Measurements from ENCODE around the gene ABCA3.
"Not testable (repeated sequence)": the region's sequence is repeated elsewhere in the genome, so short reads cannot be mapped to it uniquely, and the experiment has no call there.

Gene ABCA3

GRCh38 chr16:2258530-2258929 is 82.0 kb downstream of the ABCA3 start:
- H3K27ac ChIP-seq (ENCODE audit: insufficient read depth, low read length, poor library complexity, severe bottlenecking); H3K4me1 ChIP-seq (ENCODE audit: control insufficient read depth, insufficient read depth, low read length, poor library complexity, severe bottlenecking); H3K9me3 ChIP-seq (ENCODE audit: control insufficient read depth, low read length); H3K27me3 ChIP-seq (replicated peaks; ENCODE audit: control insufficient read depth, insufficient read depth, low read length, poor library complexity, severe bottlenecking); DNase-seq; H3K4me3 ChIP-seq (ENCODE audit: insufficient read depth, low read depth, low read length, poor library complexity, severe bottlenecking): not testable (repeated sequence)
- peaks cover 76% of the 10 kb centered on the region for H3K36me3 ChIP-seq (ENCODE audit: control insufficient read depth, insufficient read depth, low read length)

GRCh38 chr16:2257726-2258125 is 82.8 kb downstream of the ABCA3 start:
- Histone ChIP-seq H3K27ac (ENCODE audit: insufficient read depth, low read length, poor library complexity, severe bottlenecking) (no peak overlapping the region), H3K4me3 (ENCODE audit: insufficient read depth, low read depth, low read length, poor library complexity, severe bottlenecking) (no peak overlapping the region), H3K9me3 (ENCODE audit: control insufficient read depth, low read length) (no peaks in the 10 kb centered on the region), H3K4me1 (ENCODE audit: control insufficient read depth, insufficient read depth, low read length, poor library complexity, severe bottlenecking) (no peaks in the 10 kb centered on the region), H3K36me3 (ENCODE audit: control insufficient read depth, insufficient read depth, low read length) (peaks cover 68% of the 10 kb centered on the region), H3K27me3 (replicated peaks; ENCODE audit: control insufficient read depth, insufficient read depth, low read length, poor library complexity, severe bottlenecking) (no peaks in the 10 kb centered on the region)
- DNase-seq: no peak

GRCh38 chr16:2256531-2257140 is 83.9 kb downstream of the ABCA3 start:
- peaks cover 57% of the 10 kb centered on the region for H3K36me3 ChIP-seq (ENCODE audit: control insufficient read depth, insufficient read depth, low read length)
- no peak overlapping the region for H3K4me3 ChIP-seq (ENCODE audit: insufficient read depth, low read depth, low read length, poor library complexity, severe bottlenecking)
- DNase-seq: no peak
- H3K4me1 ChIP-seq (ENCODE audit: control insufficient read depth, insufficient read depth, low read length, poor library complexity, severe bottlenecking): peaks cover 3% of the 10 kb centered on the region
- no peaks in the 10 kb centered on the region for H3K9me3 ChIP-seq (ENCODE audit: control insufficient read depth, low read length)
- H3K27ac ChIP-seq (ENCODE audit: insufficient read depth, low read length, poor library complexity, severe bottlenecking): no peak overlapping the region
- H3K27me3 ChIP-seq (replicated peaks; ENCODE audit: control insufficient read depth, insufficient read depth, low read length, poor library complexity, severe bottlenecking): no peaks in the 10 kb centered on the region

GRCh38 chr16:2253293-2253692 is 87.2 kb downstream of the ABCA3 start:
- Histone ChIP-seq H3K4me1 (ENCODE audit: control insufficient read depth, insufficient read depth, low read length, poor library complexity, severe bottlenecking) (peaks cover 3% of the 10 kb centered on the region), H3K27me3 (replicated peaks; ENCODE audit: control insufficient read depth, insufficient read depth, low read length, poor library complexity, severe bottlenecking) (no peaks in the 10 kb centered on the region), H3K27ac (ENCODE audit: insufficient read depth, low read length, poor library complexity, severe bottlenecking) (no peak overlapping the region), H3K36me3 (ENCODE audit: control insufficient read depth, insufficient read depth, low read length) (peaks cover 35% of the 10 kb centered on the region), H3K4me3 (ENCODE audit: insufficient read depth, low read depth, low read length, poor library complexity, severe bottlenecking) (no peak overlapping the region), H3K9me3 (ENCODE audit: control insufficient read depth, low read length) (no peaks in the 10 kb centered on the region)
- no peak for DNase-seq

- H3K36me3 ChIP-seq (ENCODE audit: control insufficient read depth, insufficient read depth, low read length): peaks cover 30% of the 10 kb centered on the region
- no peak overlapping the region for H3K4me3 ChIP-seq (ENCODE audit: insufficient read depth, low read depth, low read length, poor library complexity, severe bottlenecking)
- peaks cover 3% of the 10 kb centered on the region for H3K4me1 ChIP-seq (ENCODE audit: control insufficient read depth, insufficient read depth, low read length, poor library complexity, severe bottlenecking)
- H3K9me3 ChIP-seq (ENCODE audit: control insufficient read depth, low read length): no peaks in the 10 kb centered on the region
- H3K27ac ChIP-seq (ENCODE audit: insufficient read depth, low read length, poor library complexity, severe bottlenecking): no peak overlapping the region
- DNase-seq: no peak
- no peaks in the 10 kb centered on the region for H3K27me3 ChIP-seq (replicated peaks; ENCODE audit: control insufficient read depth, insufficient read depth, low read length, poor library complexity, severe bottlenecking)
These were observed 87.8 kb downstream of the ABCA3 start for GRCh38 chr16:2252806-2253148.

- Histone ChIP-seq H3K4me1 (ENCODE audit: control insufficient read depth, insufficient read depth, low read length, poor library complexity, severe bottlenecking) (peaks cover 3% of the 10 kb centered on the region), H3K4me3 (ENCODE audit: insufficient read depth, low read depth, low read length, poor library complexity, severe bottlenecking) (peak within 1 kb of the TSS; percentile 50), H3K27ac (ENCODE audit: insufficient read depth, low read length, poor library complexity, severe bottlenecking) (peak within 1 kb of the TSS; percentile 61), H3K36me3 (ENCODE audit: control insufficient read depth, insufficient read depth, low read length) (peaks cover 20% of the 10 kb centered on the region), H3K9me3 (ENCODE audit: control insufficient read depth, low read length) (no peaks in the 10 kb centered on the region), H3K27me3 (replicated peaks; ENCODE audit: control insufficient read depth, insufficient read depth, low read length, poor library complexity, severe bottlenecking) (no peaks in the 10 kb centered on the region)
- peak; percentile 64 to 79 (median 75) for DNase-seq
These were observed 89.0 kb downstream of the ABCA3 start, which contains the start of gene ECI1 for GRCh38 chr16:2251296-2252111. Gene ECI1, minus strand, starts transcription at chr16:2251587. Its CDS starts 21 bp downstream, at chr16:2251566.

GRCh38 chr16:2250652-2251295 is 89.8 kb downstream of the ABCA3 start:
- Histone ChIP-seq H3K36me3 (ENCODE audit: control insufficient read depth, insufficient read depth, low read length) (peaks cover 20% of the 10 kb centered on the region), H3K4me1 (ENCODE audit: control insufficient read depth, insufficient read depth, low read length, poor library complexity, severe bottlenecking) (peaks cover 3% of the 10 kb centered on the region), H3K27ac (ENCODE audit: insufficient read depth, low read length, poor library complexity, severe bottlenecking) (peak overlapping the region; percentile 61), H3K9me3 (ENCODE audit: control insufficient read depth, low read length) (no peaks in the 10 kb centered on the region), H3K27me3 (replicated peaks; ENCODE audit: control insufficient read depth, insufficient read depth, low read length, poor library complexity, severe bottlenecking) (no peaks in the 10 kb centered on the region), H3K4me3 (ENCODE audit: insufficient read depth, low read depth, low read length, poor library complexity, severe bottlenecking) (peak overlapping the region; percentile 50)
- DNase-seq: peak; percentile 23 to 42 (median 34)

GRCh38 chr16:2246301-2246885 is 94.1 kb downstream of the ABCA3 start:
- Histone ChIP-seq H3K4me1 (ENCODE audit: control insufficient read depth, insufficient read depth, low read length, poor library complexity, severe bottlenecking) (no peaks in the 10 kb centered on the region), H3K9me3 (ENCODE audit: control insufficient read depth, low read length) (no peaks in the 10 kb centered on the region), H3K4me3 (ENCODE audit: insufficient read depth, low read depth, low read length, poor library complexity, severe bottlenecking) (no peak overlapping the region), H3K27me3 (replicated peaks; ENCODE audit: control insufficient read depth, insufficient read depth, low read length, poor library complexity, severe bottlenecking) (no peaks in the 10 kb centered on the region), H3K27ac (ENCODE audit: insufficient read depth, low read length, poor library complexity, severe bottlenecking) (no peak overlapping the region), H3K36me3 (ENCODE audit: control insufficient read depth, insufficient read depth, low read length) (peaks cover 34% of the 10 kb centered on the region)
- DNase-seq: no peak

GRCh38 chr16:2244926-2245795 is 95.4 kb downstream of the ABCA3 start:
- H3K27ac ChIP-seq (ENCODE audit: insufficient read depth, low read length, poor library complexity, severe bottlenecking): no peak overlapping the region
- no peaks in the 10 kb centered on the region for H3K9me3 ChIP-seq (ENCODE audit: control insufficient read depth, low read length)
- peaks cover 34% of the 10 kb centered on the region for H3K36me3 ChIP-seq (ENCODE audit: control insufficient read depth, insufficient read depth, low read length)
- no peaks in the 10 kb centered on the region for H3K4me1 ChIP-seq (ENCODE audit: control insufficient read depth, insufficient read depth, low read length, poor library complexity, severe bottlenecking)
- no peaks in the 10 kb centered on the region for H3K27me3 ChIP-seq (replicated peaks; ENCODE audit: control insufficient read depth, insufficient read depth, low read length, poor library complexity, severe bottlenecking)
- no peak overlapping the region for H3K4me3 ChIP-seq (ENCODE audit: insufficient read depth, low read depth, low read length, poor library complexity, severe bottlenecking)
- no peak for DNase-seq
